ENCODE data around the gene ZNF384. TPM values are rescaled to one million over a fixed set of nuclear protein-coding genes. Genes with fewer than 3 reads are reported as not detected.

Gene ZNF384
- total and polyA plus RNA-seq, 2 of the 8 experiments (the other 6 are each of a cell fraction or from before 2014, with no cell fraction given) = 59.0 to 59.6 TPM

- H3K27me3 ChIP-seq (replicated peaks in 1 of 4; ENCODE audit: control insufficient read depth in 3 of 4, extremely low read depth in 1 of 4, insufficient read depth in 3 of 4, low read length in 3 of 4) = no peaks in the 10 kb centered on the region; a peak in 1 of 7 replicates
- H3K23me2 ChIP-seq (ENCODE audit: low read depth, low read length) = no peaks in the 10 kb centered on the region
- H2BK20ac ChIP-seq (ENCODE audit: low read length) = no peak overlapping the region
- H3K27ac ChIP-seq (ENCODE audit: low read depth, low read length) = no peak overlapping the region
- H3K4ac ChIP-seq (replicated peaks; ENCODE audit: insufficient read length, low read depth, low read length) = no peak overlapping the region
- no peak for DNase-seq (ENCODE audit: low read depth in 1 of 2, low spot score in 2 of 2)
- H2AFZ ChIP-seq (ENCODE audit: low read length) = no peak overlapping the region
- H3K36me3 ChIP-seq (ENCODE audit: control insufficient read depth in 2 of 4, insufficient read depth in 4 of 4, low read length in 3 of 4) = no peaks in the 10 kb centered on the region
- H2AK5ac ChIP-seq (ENCODE audit: low read depth, low read length) = no peak overlapping the region
- WGBS, 2 experiments (ENCODE audit: extremely low coverage in 1 of 2, insufficient coverage in 1 of 2, insufficient read length in 1 of 2, insufficient replicate concordance in 2 of 2, low coverage in 1 of 2, low lambda C conversion rate in 2 of 2, missing lambda C conversion rate in 1 of 2) = 85% methylated on average over 4 of the region's 4 CpGs; no CpG with 5 or more reads in 1 of the 2 experiments
- no peak overlapping the region for H3K4me3 ChIP-seq (ENCODE audit: extremely low read depth in 1 of 4, insufficient read depth in 2 of 4, low read depth in 3 of 4, low read length in 4 of 4)
- H3K23ac ChIP-seq (ENCODE audit: insufficient read length) = no peak overlapping the region
- peaks cover 0 to 4% (median under 1%) of the 10 kb centered on the region in 4 experiments; a peak in 2 of 7 replicates for H3K4me1 ChIP-seq (replicated peaks in 1 of 4; ENCODE audit: control insufficient read depth in 3 of 4, insufficient read depth in 4 of 4, low read length in 3 of 4)
- H2BK12ac ChIP-seq (ENCODE audit: low read depth, low read length) = no peak overlapping the region
- no peaks in the 10 kb centered on the region for H4K20me1 ChIP-seq (replicated peaks in 1 of 2; ENCODE audit: control insufficient read depth in 1 of 2, insufficient read depth in 2 of 2, low read length in 2 of 2)
- H3K9me3 ChIP-seq (ENCODE audit: insufficient read depth in 2 of 2, low read depth in 1 of 2, low read length in 1 of 2) = no peaks in the 10 kb centered on the region
- POLR2A ChIA-PET (ENCODE audit: partially characterized antibody) = interaction anchor here (0.5 to 1.7 kb wide), 6 partner anchors 9 to 105 kb away, joined by 3 to 5 read pairs (median 3); partner anchors contain the start of gene ZNF384
- H2BK5ac ChIP-seq (ENCODE audit: low read depth, low read length) = no peak overlapping the region
- no peak overlapping the region for H3K56ac ChIP-seq (replicated peaks; ENCODE audit: insufficient read length, low read depth, low read length)
- H4K91ac ChIP-seq (replicated peaks; ENCODE audit: insufficient read length, low read length) = no peak overlapping the region
- no peak overlapping the region for H4K8ac ChIP-seq (ENCODE audit: extremely low read depth, insufficient read depth, low read length)
- no peak overlapping the region for H3K14ac ChIP-seq (ENCODE audit: insufficient read length)
- H3K4me2 ChIP-seq (ENCODE audit: insufficient read depth in 1 of 2, low read depth in 2 of 2, low read length in 2 of 2) = no peak overlapping the region
- H3K18ac ChIP-seq (ENCODE audit: extremely low read depth, low read length) = no peak overlapping the region
- H3K9ac ChIP-seq (replicated peaks in 1 of 4; ENCODE audit: extremely low read depth in 1 of 4, low read depth in 3 of 4, low read length in 3 of 4) = no peak overlapping the region
- no peaks in the 10 kb centered on the region for H3K79me2 ChIP-seq (ENCODE audit: control insufficient read depth in 1 of 2, insufficient read depth in 2 of 2, low read length in 2 of 2)
- no peak overlapping the region for H2BK15ac ChIP-seq (ENCODE audit: low read length)
- FAIRE-seq = no peak
- H4K5ac ChIP-seq (ENCODE audit: insufficient read length, low read depth, low read length) = no peak overlapping the region
- H3K79me1 ChIP-seq (ENCODE audit: low read depth, low read length) = no peaks in the 10 kb centered on the region
- no peak overlapping the region for H2BK120ac ChIP-seq (replicated peaks; ENCODE audit: low read depth, low read length)
- CTCF ChIA-PET (ENCODE audit: partially characterized antibody) = interaction anchor here (0.6 to 4.1 kb wide), 7 partner anchors 9 to 92 kb away, joined by 3 to 42 read pairs (median 3); no protein-coding TSS in a partner anchor
- no peak for TF ChIP-seq SP2 (IDR thresholded peaks at IDR 0.05; ENCODE audit: low read length)
- no peak for TF ChIP-seq KDM5A (IDR thresholded peaks at IDR 0.05; ENCODE audit: low read length)
- no peak for TF ChIP-seq CTCF (IDR thresholded peaks at IDR 0.05; ENCODE audit: control extremely low read depth in 1 of 3, insufficient read depth in 1 of 3, low read depth in 1 of 3, low read length in 3 of 3)
- no peak for TF ChIP-seq HDAC2 (IDR thresholded peaks at IDR 0.05; ENCODE audit: borderline replicate concordance in 1 of 2, low read depth in 2 of 2, low read length in 2 of 2)
- no peak for TF ChIP-seq CEBPB (IDR thresholded peaks at IDR 0.05; ENCODE audit: low read depth, low read length)
- no peak for TF ChIP-seq ASH2L (IDR thresholded peaks at IDR 0.05; ENCODE audit: low read length)
- no peak for TF ChIP-seq SIRT6 (IDR thresholded peaks at IDR 0.05; ENCODE audit: low read length)
- no peak for TF ChIP-seq TCF12 (IDR thresholded peaks at IDR 0.05; ENCODE audit: low read depth, low read length)
- no peak for TF ChIP-seq RBBP5 (IDR thresholded peaks at IDR 0.05; ENCODE audit: borderline replicate concordance, low read depth, low read length)
- TF ChIP-seq CBX8 (IDR thresholded peaks at IDR 0.05; ENCODE audit: borderline replicate concordance, low read depth, low read length) = no peak
- no peak for TF ChIP-seq SUZ12 (IDR thresholded peaks at IDR 0.05; ENCODE audit: low read length)
- no peak for TF ChIP-seq POU5F1 (IDR thresholded peaks at IDR 0.05; ENCODE audit: low read depth, low read length)
- TF ChIP-seq POLR2A (IDR thresholded peaks at IDR 0.05; ENCODE audit: control extremely low read depth in 1 of 2, low read depth in 2 of 2, low read length in 2 of 2) = no peak
Observed at GRCh38 chr12:6640497-6640896, 48.7 kb downstream of the ZNF384 start.

Measured in H1 (cell line).